GM12891 (cell line): ENCODE results near the gene RCAN3.

Source experiments
- DNase-seq: peaks from one replicate; pipeline ENCODE4 v3.0.0; 2011; ENCODE audit warnings: low spot score; ENCODE audit not compliant: insufficient read length
- FAIRE-seq: peaks from 2 replicates; lab custom pipeline; 2011; peaks lifted over from hg19 to GRCh38; lab: Jason Lieb, UNC
- PAX5 ChIP-seq: IDR thresholded peaks from 2 replicates; pipeline ENCODE4 v1.6.1; 2011; ENCODE audit warnings: low read length, moderate library complexity, mild to moderate bottlenecking; ENCODE audit not compliant: insufficient read depth, severe bottlenecking
- POLR2A ChIP-seq: IDR thresholded peaks from 2 replicates; pipeline ENCODE4 v1.6.1; 2011; ENCODE audit warnings: low read depth, low read length, control low read depth
- POLR2AphosphoS5 ChIP-seq: IDR thresholded peaks from 2 replicates; pipeline ENCODE4 v1.6.1; 2011; ENCODE audit warnings: low read depth, low read length, control low read depth
- POU2F2 ChIP-seq: IDR thresholded peaks from 2 replicates; pipeline ENCODE4 v1.6.1; 2011; ENCODE audit warnings: low read depth, mild to moderate bottlenecking, control low read depth, low read length, moderate library complexity
- SPI1 ChIP-seq: IDR thresholded peaks from 2 replicates; pipeline ENCODE4 v1.6.1; 2011; ENCODE audit warnings: low read depth, low read length, control low read depth
- TAF1 ChIP-seq: IDR thresholded peaks from 2 replicates; pipeline ENCODE4 v1.6.1; 2011; ENCODE audit warnings: low read depth, low read length, control low read depth

RCAN3 gene

GRCh38 chr1:24589200-24589599 is 86.6 kb downstream of the RCAN3 start:
- no peak for FAIRE-seq
- TF ChIP-seq PAX5 (no peak), SPI1 (no peak), POLR2AphosphoS5 (no peak), TAF1 (no peak), POU2F2 (no peak), POLR2A (no peak)
- DNase-seq = no peak
